Measurements from ENCODE around the gene SLC22A7. TPM values are rescaled to one million over a fixed set of nuclear protein-coding genes. Genes with fewer than 3 reads are reported as not detected.

SLC22A7 gene
- total RNA-seq, 1 experiment from 2014 or later: not detected

GRCh38 chr6:43310134-43310533 is 12.1 kb downstream of the SLC22A7 start:
- H2AFZ ChIP-seq (ENCODE audit: low read length): no peak overlapping the region
- no peak overlapping the region for H2AK5ac ChIP-seq (ENCODE audit: insufficient read length, low read length)
- H3K23ac ChIP-seq (ENCODE audit: insufficient read length, low read depth, low read length): no peak overlapping the region
- H4K91ac ChIP-seq (ENCODE audit: insufficient read length, low read depth, low read length): no peak overlapping the region
- H3K4ac ChIP-seq (ENCODE audit: low read depth, low read length): no peak overlapping the region
- no peak overlapping the region for H4K8ac ChIP-seq (replicated peaks; ENCODE audit: insufficient read length, low read depth, low read length)
- H2BK120ac ChIP-seq (ENCODE audit: low read depth, low read length, poor library complexity, severe bottlenecking): no peak overlapping the region
- WGBS (ENCODE audit: extremely low coverage, insufficient read length, low lambda C conversion rate): no CpG with 5 or more reads among the region's 2 CpGs
- no peak overlapping the region for H4K5ac ChIP-seq (ENCODE audit: insufficient read length, low read depth, low read length)
- no peaks in the 10 kb centered on the region; the same call in 1 of the 2 replicates for H3K79me2 ChIP-seq (ENCODE audit: insufficient read depth, low read length)
- H2BK5ac ChIP-seq (ENCODE audit: insufficient read length, low read length): no peak overlapping the region
- H3K56ac ChIP-seq (ENCODE audit: insufficient read length, low read depth, low read length): no peak overlapping the region
- Mint-ChIP-seq H3K27me3 (ENCODE audit: low read depth) (peaks cover 6% of the 10 kb centered on the region), H3K9me3 (no peaks in the 10 kb centered on the region), H3K27ac (no peak overlapping the region), H3K4me1 (peaks cover 19 to 31% of the 10 kb centered on the region in 2 experiments), H3K36me3 (ENCODE audit: insufficient read depth in 1 of 3, low read depth in 3 of 3) (peaks cover 0 to 10% (median 0%) of the 10 kb centered on the region in 3 experiments; a peak in 4 of 7 replicates), H3K4me3 (no peak overlapping the region)
- no peaks in the 10 kb centered on the region for H3K27me3 ChIP-seq (ENCODE audit: insufficient read depth, low read length)
- no peak overlapping the region for H3T11ph ChIP-seq (ENCODE audit: low read length)
- no peak overlapping the region for H2BK20ac ChIP-seq (ENCODE audit: low read depth, low read length, poor library complexity, severe bottlenecking)
- no peak overlapping the region for H2BK15ac ChIP-seq (ENCODE audit: low read depth, low read length)
- H2BK12ac ChIP-seq (ENCODE audit: insufficient read length, low read depth, low read length): no peak overlapping the region
- peaks cover 10% of the 10 kb centered on the region for H3K23me2 ChIP-seq (ENCODE audit: insufficient read length, low read depth, low read length, poor library complexity, severe bottlenecking)
- no peaks in the 10 kb centered on the region; the same call in 1 of the 2 replicates for H3K4me1 ChIP-seq (ENCODE audit: insufficient read depth, low read length)
- no peaks in the 10 kb centered on the region for H4K20me1 ChIP-seq (ENCODE audit: control insufficient read depth, insufficient read depth, insufficient read length)
- no peaks in the 10 kb centered on the region for H3K9me3 ChIP-seq (ENCODE audit: control insufficient read depth, low read depth, low read length)
- TF ChIP-seq, protein P1, sequence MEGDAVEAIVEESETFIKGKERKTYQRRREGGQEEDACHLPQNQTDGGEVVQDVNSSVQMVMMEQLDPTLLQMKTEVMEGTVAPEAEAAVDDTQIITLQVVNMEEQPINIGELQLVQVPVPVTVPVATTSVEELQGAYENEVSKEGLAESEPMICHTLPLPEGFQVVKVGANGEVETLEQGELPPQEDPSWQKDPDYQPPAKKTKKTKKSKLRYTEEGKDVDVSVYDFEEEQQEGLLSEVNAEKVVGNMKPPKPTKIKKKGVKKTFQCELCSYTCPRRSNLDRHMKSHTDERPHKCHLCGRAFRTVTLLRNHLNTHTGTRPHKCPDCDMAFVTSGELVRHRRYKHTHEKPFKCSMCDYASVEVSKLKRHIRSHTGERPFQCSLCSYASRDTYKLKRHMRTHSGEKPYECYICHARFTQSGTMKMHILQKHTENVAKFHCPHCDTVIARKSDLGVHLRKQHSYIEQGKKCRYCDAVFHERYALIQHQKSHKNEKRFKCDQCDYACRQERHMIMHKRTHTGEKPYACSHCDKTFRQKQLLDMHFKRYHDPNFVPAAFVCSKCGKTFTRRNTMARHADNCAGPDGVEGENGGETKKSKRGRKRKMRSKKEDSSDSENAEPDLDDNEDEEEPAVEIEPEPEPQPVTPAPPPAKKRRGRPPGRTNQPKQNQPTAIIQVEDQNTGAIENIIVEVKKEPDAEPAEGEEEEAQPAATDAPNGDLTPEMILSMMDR (conservative IDR thresholded peaks at IDR 0.05): no peak
- H3K4me2 ChIP-seq (ENCODE audit: insufficient read depth, insufficient read length, low read length): no peak overlapping the region
- H3K27ac ChIP-seq (ENCODE audit: insufficient read length, low read depth, low read length): no peak overlapping the region
- no peak overlapping the region for H3K18ac ChIP-seq (ENCODE audit: insufficient read length, low read depth, low read length)
- H3K9ac ChIP-seq (ENCODE audit: extremely low read depth, insufficient read length, low read length): no peak overlapping the region
- DNase-seq: no peak
- H3K14ac ChIP-seq (ENCODE audit: insufficient read depth, low read length): no peak overlapping the region
- no peaks in the 10 kb centered on the region for H3K79me1 ChIP-seq (ENCODE audit: insufficient read depth, low read depth, low read length, poor library complexity, severe bottlenecking)

Measured in H9 (cell line).